Common myeloid progenitor, CD34-positive (primary cell): ENCODE data around the gene FNDC1.

Experiments
- CTCF ChIA-PET: fragments of 350-600 bp; sonication (Branson Sonifier 250); formaldehyde crosslinking; loops from one replicate; lab custom pipeline; 2021; ENCODE audit warnings: antibody characterized with exemption; lab: Charles Lee
- POLR2A ChIA-PET: fragments of 350-600 bp; sonication (Branson Sonifier 250); formaldehyde crosslinking; loops from one replicate; lab custom pipeline; 2021; ENCODE audit warnings: antibody characterized with exemption; lab: Charles Lee
- DNase-seq, 3 donors: peaks; one replicate each; pipeline versions ENCODE4 v3.0.0 to v3.0.0-alpha.2; 2013
- H3K27ac ChIP-seq, 2 experiments: 1 replicate in 1 of 2; 2 replicates in 1 of 2; pipeline ENCODE4 v1.7.0; 2013; ENCODE audit warnings: inconsistent platforms in 2 of 2, low read length in 2 of 2, mild to moderate bottlenecking in 2 of 2, low read depth in 1 of 2, moderate library complexity in 1 of 2; ENCODE audit not compliant: severe bottlenecking in 2 of 2, insufficient read depth in 1 of 2, poor library complexity in 1 of 2
- H3K27me3 ChIP-seq, 5 experiments: replicated peaks in 2 of 5; 1 replicate in 3 of 5; 2 replicates in 2 of 5; pipeline versions ENCODE4 v1.6.1 to v1.7.0; 2013; ENCODE audit warnings: low read length in 4 of 5, mild to moderate bottlenecking in 2 of 5, moderate library complexity in 2 of 5, inconsistent platforms in 1 of 5; ENCODE audit not compliant: insufficient read depth in 5 of 5, control insufficient read depth in 4 of 5
- H3K36me3 ChIP-seq, 4 experiments: 1 replicate in 2 of 4; 2 replicates in 2 of 4; pipeline versions ENCODE4 v1.6.1 to v1.7.0; 2013; ENCODE audit warnings: low read length in 3 of 4, control low read depth in 1 of 4, mild to moderate bottlenecking in 1 of 4; ENCODE audit not compliant: control insufficient read depth in 4 of 4, insufficient read depth in 4 of 4
- H3K4me1 ChIP-seq, 4 experiments: 1 replicate in 3 of 4; 2 replicates in 1 of 4; pipeline versions ENCODE4 v1.6.1 to v1.7.1; 2013; ENCODE audit warnings: low read length in 3 of 4, mild to moderate bottlenecking in 3 of 4, control low read depth in 1 of 4, inconsistent platforms in 1 of 4, moderate library complexity in 1 of 4; ENCODE audit not compliant: control insufficient read depth in 4 of 4, insufficient read depth in 4 of 4; ENCODE audit errors: control extremely low read depth in 1 of 4
- H3K4me3 ChIP-seq, 7 experiments: 1 replicate in 4 of 7; 2 replicates in 3 of 7; pipeline versions ENCODE4 v1.5.1 to v1.7.0; 2013; ENCODE audit warnings: mild to moderate bottlenecking in 7 of 7, low read length in 6 of 7, moderate library complexity in 6 of 7, inconsistent platforms in 2 of 7, low read depth in 2 of 7, control low read depth in 1 of 7; ENCODE audit not compliant: insufficient read depth in 4 of 7, control insufficient read depth in 1 of 7; ENCODE audit errors: extremely low read depth in 1 of 7
- H3K9me3 ChIP-seq, 5 experiments: 1 replicate in 4 of 5; 2 replicates in 1 of 5; pipeline versions ENCODE4 v1.6.1 to v1.7.1; 2013; ENCODE audit warnings: low read length in 4 of 5, mild to moderate bottlenecking in 2 of 5, inconsistent platforms in 1 of 5, low read depth in 1 of 5, moderate library complexity in 1 of 5; ENCODE audit not compliant: control insufficient read depth in 4 of 5, insufficient read depth in 2 of 5; ENCODE audit errors: control extremely low read depth in 1 of 5
- WGBS: methylation state at CpG from one replicate; pipeline ENCODE4 v1.1.5; 2013; ENCODE audit not compliant: insufficient coverage; 5-methylcytosine and 5-hydroxymethylcytosine counted together

Gene FNDC1

GRCh38 chr6:159317430-159317829 is 148.2 kb downstream of the FNDC1 start:
- peaks cover 0 to 20% (median 4%) of the 10 kb centered on the region in 5 experiments for H3K27me3 ChIP-seq
- DNase-seq = no peak
- H3K27ac ChIP-seq = no peak overlapping the region
- H3K9me3 ChIP-seq = no peaks in the 10 kb centered on the region
- no peak overlapping the region for H3K4me3 ChIP-seq
- 95% methylated on average over 6 of the region's 7 CpGs for WGBS
- ChIA-PET CTCF (no interaction called here), POLR2A (no interaction called here)
- H3K4me1 ChIP-seq = no peaks in the 10 kb centered on the region
- H3K36me3 ChIP-seq = no peaks in the 10 kb centered on the region

GRCh38 chr6:159321267-159321666 is 152.1 kb downstream of the FNDC1 start:
- H3K27ac ChIP-seq = no peak overlapping the region
- DNase-seq = no peak
- WGBS = 89% methylated on average over 4 of the region's 4 CpGs
- H3K4me1 ChIP-seq = no peaks in the 10 kb centered on the region
- CTCF ChIA-PET = no interaction called here
- no peak overlapping the region for H3K4me3 ChIP-seq
- H3K27me3 ChIP-seq = peaks cover 0 to 18% (median 0%) of the 10 kb centered on the region in 5 experiments
- POLR2A ChIA-PET = no interaction called here
- no peaks in the 10 kb centered on the region for H3K36me3 ChIP-seq
- no peaks in the 10 kb centered on the region for H3K9me3 ChIP-seq
